HS-27A (cell line): Measurements from ENCODE around the gene PSTPIP2.
"Not testable (repeated sequence)": the region's sequence is repeated elsewhere in the genome, so short reads cannot be mapped to it uniquely, and the experiment has no call there.

ENCODE experiments used
- DNase-seq: peaks from one replicate; pipeline ENCODE4 v3.0.0-alpha.2; 2012; ENCODE audit warnings: low read depth, missing footprints

PSTPIP2 gene

GRCh38 chr18:46069524-46069923 lies 2.5 kb downstream of the PSTPIP2 start:
- no peak for DNase-seq

DNA sequence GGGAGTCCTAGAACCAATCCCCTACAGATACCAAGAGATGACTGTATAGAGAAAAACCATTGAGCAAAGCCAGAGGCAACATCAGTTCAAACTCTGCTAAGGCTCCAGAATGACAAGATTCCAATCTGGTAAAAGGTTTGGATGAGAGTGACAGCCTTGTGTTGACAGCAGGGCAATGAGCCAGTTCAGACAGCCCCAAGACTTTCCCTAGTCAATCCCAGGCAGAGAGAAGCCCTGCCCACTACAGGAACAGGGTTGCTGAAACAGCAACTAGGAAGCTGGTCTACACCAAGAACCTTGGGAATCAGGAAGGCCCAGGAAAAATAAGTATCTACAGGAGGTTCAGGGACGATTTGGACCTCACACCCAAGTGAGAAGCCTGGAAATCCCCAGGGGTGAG lies 3.3 kb downstream of the PSTPIP2 start:
- no peak for DNase-seq

DNA sequence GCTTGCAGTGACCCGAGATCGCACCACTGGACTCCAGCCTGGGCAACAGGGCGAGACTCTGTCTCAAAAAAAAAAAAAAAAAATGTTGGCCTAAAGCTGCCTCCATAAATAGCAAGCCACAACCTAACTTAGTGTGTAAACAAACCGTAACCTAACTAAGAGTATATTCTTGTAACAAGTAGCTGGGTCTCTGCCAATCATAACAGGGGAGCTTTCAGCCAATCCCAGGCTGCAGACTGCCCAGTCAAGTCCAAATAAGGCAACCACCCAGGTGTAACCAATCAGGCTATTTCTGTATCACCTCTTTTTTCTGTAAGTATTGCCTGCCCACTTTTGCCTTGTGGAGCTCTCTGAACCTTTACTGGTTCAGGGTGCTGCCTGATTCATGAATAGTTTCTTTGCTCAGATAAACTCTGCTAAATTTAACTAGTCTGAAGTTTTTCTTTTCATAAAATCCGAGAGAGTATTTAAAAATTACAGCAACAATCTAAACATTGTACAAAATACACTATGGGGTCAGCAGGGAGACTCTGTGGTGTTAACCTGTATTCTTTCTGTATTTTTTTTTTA lies 4.5 kb downstream of the PSTPIP2 start:
- no peak for DNase-seq

DNA sequence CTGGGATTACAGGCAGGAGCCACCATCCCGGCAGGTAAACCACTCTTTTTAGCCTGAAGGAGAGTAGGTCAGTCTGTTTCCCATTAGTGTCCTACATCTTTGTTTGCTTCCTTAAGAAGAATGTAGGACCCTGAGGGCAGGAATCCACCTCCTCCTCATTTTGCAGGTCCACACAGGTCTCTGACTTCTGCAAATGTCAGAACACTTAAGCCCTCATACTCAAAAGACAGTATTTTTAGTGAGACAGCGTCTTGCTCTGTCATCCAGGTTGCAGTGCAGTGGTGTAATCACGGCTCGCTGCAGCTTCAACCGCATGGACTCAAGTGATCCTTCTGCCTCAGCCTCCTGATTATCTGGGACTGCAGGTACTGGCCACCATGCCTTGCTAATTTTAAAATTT lies 9.3 kb downstream of the PSTPIP2 start:
- DNase-seq, result no peak

DNA sequence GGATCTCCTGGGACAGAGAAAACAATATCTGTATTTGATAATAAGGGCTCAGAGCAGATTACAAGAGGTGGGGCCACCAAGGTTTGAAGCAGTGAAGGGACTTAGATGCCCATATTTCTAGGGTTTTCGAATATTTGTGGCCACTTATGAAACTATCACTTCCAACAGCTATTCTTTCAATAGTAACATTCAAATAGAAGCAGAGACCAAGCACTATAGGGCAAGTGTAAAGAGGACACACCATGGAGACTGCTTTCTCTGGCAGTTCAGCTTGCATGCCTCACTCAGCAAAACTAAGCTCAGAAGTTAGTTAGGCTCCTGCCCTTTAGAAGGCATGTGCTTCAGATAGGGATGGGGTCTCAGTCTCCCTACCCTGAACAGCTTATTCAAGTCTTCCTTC lies 10.3 kb downstream of the PSTPIP2 start:
- no peak for DNase-seq

DNA sequence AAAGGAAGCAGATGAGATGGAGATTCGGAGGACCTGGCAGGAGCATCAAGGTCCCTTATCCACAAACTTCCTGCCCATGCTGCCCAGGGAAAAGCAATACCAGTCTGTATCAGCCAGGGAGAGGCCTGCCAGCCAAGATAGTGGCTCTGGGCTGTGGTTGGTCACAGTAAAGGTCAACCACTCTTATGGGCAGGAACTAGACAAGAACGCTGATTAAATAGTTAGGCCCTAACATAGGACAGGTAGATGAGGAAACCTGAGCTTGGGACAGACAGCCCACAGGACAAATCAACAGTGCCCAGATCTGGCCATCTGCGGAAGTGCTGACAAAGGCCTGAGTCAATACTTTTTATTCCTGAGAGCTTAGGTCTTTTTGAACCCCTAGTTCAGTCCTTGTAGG lies 10.7 kb downstream of the PSTPIP2 start:
- DNase-seq, result no peak

GRCh38 chr18:46060359-46060841 lies 11.7 kb downstream of the PSTPIP2 start:
- DNase-seq, result no peak

- no peak for DNase-seq
Measured at GRCh38 chr18:46055838-46056230, 16.2 kb downstream of the PSTPIP2 start.

- DNase-seq, result no peak
Measured at GRCh38 chr18:46054956-46055837, 16.9 kb downstream of the PSTPIP2 start.

GRCh38 chr18:46053368-46054095 lies 18.5 kb downstream of the PSTPIP2 start:
- no peak for DNase-seq

DNA sequence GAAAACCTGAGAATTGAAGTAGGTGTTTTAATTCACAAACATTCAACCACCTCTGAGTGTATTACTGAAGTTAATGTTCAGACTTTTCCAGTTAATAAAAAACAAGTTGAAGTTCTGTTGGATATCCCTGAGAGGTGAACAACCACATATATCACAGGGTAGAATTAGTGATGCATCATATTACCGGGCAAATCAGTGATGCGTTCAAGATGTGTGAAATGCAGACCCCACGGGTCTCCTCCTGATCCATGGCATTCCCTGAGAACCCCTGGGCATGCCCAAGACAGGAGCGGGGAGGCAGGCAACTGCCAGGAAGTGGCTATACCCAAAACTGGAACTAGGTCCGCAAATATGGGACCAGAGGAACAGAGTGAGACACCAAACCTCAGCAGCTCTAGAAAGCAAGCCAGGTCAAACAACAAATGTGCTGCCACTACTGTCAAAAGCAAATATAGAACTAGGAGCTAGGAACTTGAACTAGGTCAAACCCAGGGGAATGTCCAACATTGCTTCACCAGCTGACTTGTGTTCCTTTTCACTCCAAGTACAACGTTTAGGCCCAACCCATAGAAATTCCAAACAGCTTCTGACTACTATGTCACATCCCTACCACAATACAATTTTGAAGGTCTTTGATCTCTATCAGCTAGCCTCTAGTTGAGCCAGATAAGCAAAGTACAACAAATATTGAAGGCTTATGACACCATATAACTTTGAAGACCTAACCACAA lies 20.2 kb downstream of the PSTPIP2 start:
- DNase-seq, result no peak

DNA sequence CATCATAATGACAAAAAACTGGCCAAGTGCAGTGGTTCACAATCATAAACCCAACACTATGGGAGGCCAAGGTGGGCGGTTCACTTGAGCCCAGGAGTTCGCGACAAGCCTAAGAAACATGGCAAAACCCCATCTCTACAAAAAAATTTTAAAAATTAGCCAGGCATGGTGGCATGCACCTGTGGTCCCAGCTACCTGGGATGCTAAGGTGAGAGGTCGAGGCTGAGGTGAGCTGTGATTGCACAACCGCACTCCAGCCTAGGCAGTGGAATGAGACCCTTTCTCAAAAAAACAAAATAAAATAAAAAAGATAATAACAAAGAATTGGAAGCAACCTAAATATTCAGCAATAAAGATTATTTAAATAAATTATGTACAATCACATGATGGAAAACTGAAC lies 21.8 kb downstream of the PSTPIP2 start:
- no peak for DNase-seq

DNA sequence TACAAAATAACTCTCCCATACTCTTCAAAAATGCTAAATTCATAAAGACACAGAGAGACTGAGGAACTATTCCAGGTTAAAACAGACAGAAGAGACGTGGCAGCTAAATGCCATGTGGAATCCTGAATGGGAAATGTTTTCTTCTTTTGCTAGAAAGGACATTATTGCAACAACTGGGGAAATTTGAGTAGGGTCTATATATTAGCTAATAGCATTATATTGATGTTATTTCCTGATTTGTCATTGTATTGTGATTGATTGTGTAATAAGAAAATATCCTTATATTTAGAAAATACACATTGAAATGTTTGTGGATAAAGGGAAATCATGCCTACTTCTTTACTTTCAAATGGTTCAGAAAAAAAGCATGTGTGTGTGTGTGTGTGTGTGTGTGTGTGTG lies 23.4 kb downstream of the PSTPIP2 start:
- no peak for DNase-seq

GRCh38 chr18:46047369-46047768 lies 24.7 kb downstream of the PSTPIP2 start:
- not testable (repeated sequence) for DNase-seq

- DNase-seq, result no peak
Measured at GRCh38 chr18:46046688-46047087, 25.4 kb downstream of the PSTPIP2 start.

DNA sequence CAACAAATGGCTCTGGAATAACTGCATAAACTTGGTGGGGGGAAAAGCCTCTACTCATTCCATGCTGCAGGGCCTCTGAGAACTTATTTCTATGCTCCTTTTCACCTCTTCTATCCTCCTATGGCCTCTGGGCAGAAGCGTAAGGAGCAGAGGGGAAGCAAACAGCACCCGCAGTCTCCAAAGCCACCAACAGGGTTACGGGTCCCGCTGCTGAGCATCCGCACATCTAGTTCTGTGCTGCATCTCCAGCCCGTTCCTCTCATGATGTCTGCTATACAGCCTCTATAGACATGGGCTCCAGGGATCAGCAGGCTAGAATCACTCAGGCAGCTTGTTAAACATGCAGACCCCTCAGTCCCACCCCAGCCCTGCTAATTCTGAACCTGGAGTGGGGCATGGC lies 25.9 kb downstream of the PSTPIP2 start:
- DNase-seq, result no peak

DNA sequence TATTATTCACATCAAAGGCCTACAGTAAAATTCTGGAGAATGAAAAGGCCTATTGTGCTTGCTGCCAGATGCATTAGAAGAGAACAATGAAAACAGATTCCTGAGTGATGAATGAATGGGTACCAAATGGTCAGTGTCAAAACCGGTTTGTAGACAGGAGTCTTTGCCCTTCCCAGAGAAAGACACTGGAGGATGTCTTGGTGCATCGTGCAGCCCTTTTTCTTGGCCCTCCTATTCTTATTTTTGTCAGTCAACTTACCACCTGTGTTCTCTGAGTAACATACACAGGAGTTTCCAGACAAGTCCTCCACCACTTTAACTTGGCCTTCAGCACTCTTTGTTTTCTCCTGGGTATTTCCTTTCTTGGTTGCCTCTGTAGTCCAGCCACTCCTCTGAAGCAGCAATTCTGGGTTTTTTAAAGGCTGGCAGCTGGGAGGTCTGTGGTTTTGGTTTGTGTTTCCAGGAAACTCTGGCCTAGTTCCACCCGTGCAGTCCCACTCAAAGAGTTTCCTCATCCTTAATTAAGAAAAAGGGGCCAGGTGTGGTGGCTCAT lies 29.4 kb downstream of the PSTPIP2 start:
- DNase-seq, result no peak

DNA sequence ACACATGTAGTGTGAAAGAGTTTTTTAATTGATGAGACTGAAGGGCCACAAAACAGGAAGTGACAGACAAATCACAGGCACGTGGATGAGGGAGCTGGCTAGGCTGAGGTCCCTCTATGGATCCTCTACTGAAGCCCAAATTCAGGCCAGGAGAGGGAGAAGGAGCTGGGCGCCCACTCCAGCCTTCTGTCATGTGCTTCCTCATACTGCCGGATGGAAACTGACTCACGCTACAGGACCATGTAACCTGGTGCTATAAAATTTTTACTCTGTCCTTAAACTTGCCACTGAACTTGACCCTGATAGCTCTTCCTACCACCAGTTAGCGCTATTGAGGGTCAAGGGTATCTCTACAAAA lies 31.3 kb downstream of the PSTPIP2 start:
- no peak for DNase-seq

DNA sequence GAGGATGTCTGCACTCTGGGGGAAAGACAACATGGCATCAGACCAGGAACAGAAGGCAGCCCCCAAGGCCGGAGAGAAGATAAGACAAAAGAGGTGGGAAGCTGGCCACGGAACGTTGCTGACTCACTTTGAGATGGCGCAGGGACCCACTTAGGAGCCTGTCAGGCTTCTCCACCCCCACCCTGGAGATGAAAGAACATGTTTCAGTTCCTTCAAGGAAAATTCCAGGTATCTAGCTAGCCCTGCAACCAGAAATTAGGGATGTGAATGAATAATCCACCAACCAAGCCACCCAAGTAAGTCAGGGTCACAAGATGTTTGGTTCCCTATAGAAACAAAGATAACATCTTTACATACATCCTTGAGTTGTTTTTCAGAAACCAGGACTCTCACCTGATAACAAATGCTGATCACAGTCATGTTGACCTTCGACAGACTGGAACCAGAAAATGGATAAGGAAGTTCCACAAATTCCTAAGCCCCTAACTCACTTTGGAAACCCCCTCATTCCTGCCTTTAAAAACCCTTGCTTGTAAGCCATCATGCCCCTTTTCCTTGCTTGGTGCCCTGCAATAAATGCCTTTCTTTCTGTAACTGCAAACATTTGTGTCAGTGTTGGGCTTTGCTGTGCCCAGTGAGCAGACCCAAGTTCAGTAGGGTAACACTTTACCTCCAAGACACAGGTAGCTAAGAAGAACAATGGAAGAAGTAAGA lies 31.9 kb downstream of the PSTPIP2 start:
- DNase-seq, result no peak

- no peak for DNase-seq
Measured at GRCh38 chr18:46037512-46038305, 34.4 kb downstream of the PSTPIP2 start.
